ENCODE data around the gene OR11L1.

DNA sequence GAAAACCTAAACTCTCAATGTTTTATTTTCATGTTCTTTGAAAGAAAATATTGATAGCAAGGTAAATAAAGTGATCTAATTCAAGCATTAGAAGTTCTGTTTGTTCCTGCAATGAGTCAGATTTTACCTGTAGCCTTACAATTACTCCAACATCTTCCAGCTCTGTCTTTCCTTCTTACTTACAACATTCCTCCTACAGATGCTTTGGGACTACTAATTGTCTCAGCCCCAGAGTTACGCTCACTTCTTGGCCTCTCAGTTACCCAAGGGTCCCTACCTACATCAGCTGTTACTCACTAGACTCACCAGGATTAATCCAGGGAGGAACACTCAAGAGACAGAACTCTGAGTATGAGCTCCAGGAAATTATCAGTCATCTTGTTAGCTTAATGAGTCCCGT lies 44.2 kb downstream of the OR11L1 start:
- TF ChIP-seq, protein P1, sequence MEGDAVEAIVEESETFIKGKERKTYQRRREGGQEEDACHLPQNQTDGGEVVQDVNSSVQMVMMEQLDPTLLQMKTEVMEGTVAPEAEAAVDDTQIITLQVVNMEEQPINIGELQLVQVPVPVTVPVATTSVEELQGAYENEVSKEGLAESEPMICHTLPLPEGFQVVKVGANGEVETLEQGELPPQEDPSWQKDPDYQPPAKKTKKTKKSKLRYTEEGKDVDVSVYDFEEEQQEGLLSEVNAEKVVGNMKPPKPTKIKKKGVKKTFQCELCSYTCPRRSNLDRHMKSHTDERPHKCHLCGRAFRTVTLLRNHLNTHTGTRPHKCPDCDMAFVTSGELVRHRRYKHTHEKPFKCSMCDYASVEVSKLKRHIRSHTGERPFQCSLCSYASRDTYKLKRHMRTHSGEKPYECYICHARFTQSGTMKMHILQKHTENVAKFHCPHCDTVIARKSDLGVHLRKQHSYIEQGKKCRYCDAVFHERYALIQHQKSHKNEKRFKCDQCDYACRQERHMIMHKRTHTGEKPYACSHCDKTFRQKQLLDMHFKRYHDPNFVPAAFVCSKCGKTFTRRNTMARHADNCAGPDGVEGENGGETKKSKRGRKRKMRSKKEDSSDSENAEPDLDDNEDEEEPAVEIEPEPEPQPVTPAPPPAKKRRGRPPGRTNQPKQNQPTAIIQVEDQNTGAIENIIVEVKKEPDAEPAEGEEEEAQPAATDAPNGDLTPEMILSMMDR (IDR thresholded peaks at IDR 0.05), result no peak
- no peak for TF ChIP-seq POLR2A (IDR thresholded peaks at IDR 0.05)
- no peak for TF ChIP-seq EP300 (IDR thresholded peaks at IDR 0.05)

All from tibial nerve (tissue), 4 donors.